Heart right ventricle (tissue), 16 donors: ENCODE results near the gene LAD1. TPM values are rescaled to one million over a fixed set of nuclear protein-coding genes. Genes with fewer than 3 reads are reported as not detected.

Experiments used
- ATAC-seq, 8 donors: fragments of 200-7000 bp; cut with Tn5 transposase; one replicate each; pipeline ENCODE4 v1.9.1; 2020; ENCODE audit warnings: mild to moderate bottlenecking in 8 of 8, moderate library complexity in 8 of 8, moderate number of reproducible peaks in 1 of 8
- DNase-seq, 2 donors: peaks; one replicate each; pipeline ENCODE4 v3.0.0-alpha.2; 2020
- H3K27ac ChIP-seq, 10 donors: fragments of 200-600 bp; sonication (generic) in 2 of 10; one replicate each; pipeline versions ENCODE4 v1.5.0 to v1.8.0; 2020 to 2022; ENCODE audit warnings: mild to moderate bottlenecking in 3 of 10
- H3K27me3 ChIP-seq, 7 donors: fragments of 200-600 bp; one replicate each; pipeline ENCODE4 v1.8.0; 2021 to 2022; ENCODE audit warnings: mild to moderate bottlenecking in 2 of 7
- H3K36me3 ChIP-seq, 9 donors: fragments of 200-600 bp; sonication (generic) in 1 of 9; one replicate each; pipeline versions ENCODE4 v1.5.0 to v1.8.0; 2020 to 2022; ENCODE audit warnings: mild to moderate bottlenecking in 2 of 9
- H3K4me1 ChIP-seq, 9 donors: fragments of 200-600 bp; sonication (generic) in 1 of 9; one replicate each; pipeline versions ENCODE4 v1.5.0 to v1.8.0; 2020 to 2022; ENCODE audit warnings: mild to moderate bottlenecking in 4 of 9
- H3K4me3 ChIP-seq, 10 donors: fragments of 200-600 bp; sonication (generic) in 2 of 10; one replicate each; pipeline versions ENCODE4 v1.5.0 to v1.8.0; 2020 to 2022; ENCODE audit warnings: mild to moderate bottlenecking in 7 of 10, moderate library complexity in 2 of 10
- H3K9me3 ChIP-seq, 11 donors: fragments of 200-600 bp in 10 of 11; sonication (generic) in 2 of 11; one replicate each; pipeline versions ENCODE4 v1.5.0 to v1.8.0; 2013 to 2022; ENCODE audit warnings: mild to moderate bottlenecking in 2 of 11, control low read depth in 1 of 11, moderate library complexity in 1 of 11
- WGBS, 2 donors: extraction: QIAGEN DNeasy Blood & Tissue Kit; methylation state at CpG; one replicate each; pipeline ENCODE4 v1.1.7; 2013; ENCODE audit warnings: inconsistent platforms in 1 of 2; 5-methylcytosine and 5-hydroxymethylcytosine counted together
- intact Hi-C, 10 donors: fragments of 100-400 bp; cut with DNase I; formaldehyde crosslinking; loops; one replicate each; pipeline versions ENCODE4 v1.11.1 to v1.14.2; 2022
- polyA plus RNA-seq, 2 donors: library from polyadenylated mRNA; stranded (reverse); fragments of 200-250 nt; gene quantifications; one replicate each; pipeline ENCODE4 v1.2.3, GENCODE V29; 2013
- total RNA-seq, 10 donors: library from RNA; stranded (reverse); fragmentation: NEBNext Ultra II Directional in 3 of 10; extraction: Animal tissue kit (Norgen Biotek cat#: 25700) in 3 of 10; gene quantifications; one replicate each; pipeline versions ENCODE4 v1.2.1 to v1.2.4, GENCODE V29; 2021 to 2023
- TF ChIP-seq, protein P1 (sequence below), 9 donors: fragments of 200-600 bp; sonication (generic) in 2 of 9; IDR thresholded peaks; one replicate each; pipeline versions ENCODE4 v1.5.0 to v1.8.0; 2021 to 2022; ENCODE audit warnings: antibody characterized with exemption in 9 of 9, mild to moderate bottlenecking in 5 of 9, moderate library complexity in 1 of 9
- donor health status: Arrhythmogenic right ventricular cardiomyopathy.
- donor health status: ischemic (EF 13 %, LVEDD 7.1; RV severe dilation, severe dysfunction).
- donor health status: healthy with polysubstance abuse.
- donor health status: DM: no; HTN: yes; CAD: no.
- donor health status: DM: no; HTN: no; CAD: no.
- donor health status: ischemic (EF 25% LVEDD 6.9; RV normal size, moderate dysfunction).
- donor health status: ischemic (EF 25% LVEDD 5.7; RV mildly dilated, moderate dysfunction).
- donor health status: healthy.
- donor health status: DM: yes; HTN: yes; CAD: no.
- donor health status: Ischemic cardiomyopathy.
- donor health status: ischemic (EF 35%, LVEDD 5.7; RV mildly dilated, moderate dysfunction).
- donor health status: nonischemic (EF 11% LVEDD 7.7; RV severe dilation, severe dysfunction).
- donor health status: DM: yes; HTN: yes; CAD: no.
- donor health status: PGD.
- donor health status: ischemic (EF 29% LVEDD 5.4; RV normal size, mild dysfunction).
- donor health status: nonischemic (EF 23%, LVEDD 6.1; RV moderate dilation, normal function).

Gene LAD1
- total and polyA plus RNA-seq, 12 donors: 0.85 to 42.2 (median 2.9) TPM

DNA sequence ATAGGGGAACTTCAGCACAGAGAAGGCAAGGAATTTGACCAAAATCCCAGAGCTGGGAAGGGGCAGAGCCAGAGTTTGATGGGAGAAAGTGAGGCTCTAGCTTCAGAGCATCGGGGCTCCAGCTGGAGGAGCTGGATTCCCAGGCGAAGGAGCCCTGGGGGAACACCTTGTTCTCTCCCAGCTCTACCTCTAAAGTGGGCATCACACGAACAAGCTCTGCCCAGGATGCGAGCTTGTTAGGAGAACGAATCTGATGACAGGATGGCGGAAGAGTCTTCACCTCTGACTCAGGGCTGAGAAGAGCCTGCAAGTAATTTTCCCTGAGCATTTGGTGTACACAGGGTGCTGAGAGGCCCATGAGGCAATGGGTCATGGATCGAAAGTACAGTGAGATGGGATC, 43.7 kb downstream of the LAD1 start:
- WGBS, 2 donors: 80 to 82% methylated on average over 7 of the region's 7 CpGs
- peak overlapping the region in 1 of 10 donors; percentile 22 for H3K27ac ChIP-seq
- H3K27me3 ChIP-seq: no peaks in the 10 kb centered on the region
- H3K4me3 ChIP-seq: no peak overlapping the region
- H3K36me3 ChIP-seq: peaks cover 0 to 19% (median 8%) of the 10 kb centered on the region in 9 donors
- intact Hi-C loops: loop anchor here in 1 of 10 donors (10.0 kb wide), 1 partner anchor 49 kb away; no protein-coding TSS in a partner anchor
- TF ChIP-seq, protein P1, sequence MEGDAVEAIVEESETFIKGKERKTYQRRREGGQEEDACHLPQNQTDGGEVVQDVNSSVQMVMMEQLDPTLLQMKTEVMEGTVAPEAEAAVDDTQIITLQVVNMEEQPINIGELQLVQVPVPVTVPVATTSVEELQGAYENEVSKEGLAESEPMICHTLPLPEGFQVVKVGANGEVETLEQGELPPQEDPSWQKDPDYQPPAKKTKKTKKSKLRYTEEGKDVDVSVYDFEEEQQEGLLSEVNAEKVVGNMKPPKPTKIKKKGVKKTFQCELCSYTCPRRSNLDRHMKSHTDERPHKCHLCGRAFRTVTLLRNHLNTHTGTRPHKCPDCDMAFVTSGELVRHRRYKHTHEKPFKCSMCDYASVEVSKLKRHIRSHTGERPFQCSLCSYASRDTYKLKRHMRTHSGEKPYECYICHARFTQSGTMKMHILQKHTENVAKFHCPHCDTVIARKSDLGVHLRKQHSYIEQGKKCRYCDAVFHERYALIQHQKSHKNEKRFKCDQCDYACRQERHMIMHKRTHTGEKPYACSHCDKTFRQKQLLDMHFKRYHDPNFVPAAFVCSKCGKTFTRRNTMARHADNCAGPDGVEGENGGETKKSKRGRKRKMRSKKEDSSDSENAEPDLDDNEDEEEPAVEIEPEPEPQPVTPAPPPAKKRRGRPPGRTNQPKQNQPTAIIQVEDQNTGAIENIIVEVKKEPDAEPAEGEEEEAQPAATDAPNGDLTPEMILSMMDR (IDR thresholded peaks at IDR 0.05): no peak
- no peaks in the 10 kb centered on the region for H3K9me3 ChIP-seq
- DNase-seq (no peak), ATAC-seq (no peak)
- H3K4me1 ChIP-seq: peaks cover 0 to 20% (median 0%) of the 10 kb centered on the region in 9 donors

DNA sequence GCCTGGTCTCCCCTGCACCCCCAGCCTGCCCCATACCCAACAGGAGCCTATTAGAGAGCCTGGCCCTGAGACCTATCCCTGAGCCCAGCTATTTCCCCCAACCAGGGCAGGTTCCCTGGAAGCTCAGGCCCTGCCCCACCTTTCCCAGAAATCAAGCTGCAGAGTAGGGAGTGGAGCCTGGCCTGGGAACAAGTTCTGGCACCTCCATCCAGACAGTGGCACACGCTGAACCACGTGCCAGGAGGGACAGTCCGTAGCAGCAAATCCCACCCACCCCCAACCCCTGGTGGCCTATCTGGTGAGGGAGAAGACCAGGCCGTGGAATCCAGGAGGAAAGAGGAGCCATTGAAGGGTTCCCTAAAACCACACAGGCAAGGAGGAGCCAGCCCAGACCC, 44.2 kb downstream of the LAD1 start:
- intact Hi-C loops: loop anchor here in 2 of 10 donors (5.0 to 10.0 kb wide), 2 partner anchors 50 to 52 kb away; no protein-coding TSS in a partner anchor
- Histone ChIP-seq H3K9me3 (no peaks in the 10 kb centered on the region), H3K36me3 (peaks cover 0 to 13% (median 6%) of the 10 kb centered on the region in 9 donors), H3K27ac (no peak overlapping the region), H3K4me3 (no peak overlapping the region), H3K4me1 (peaks cover 0 to 20% (median 0%) of the 10 kb centered on the region in 9 donors), H3K27me3 (no peaks in the 10 kb centered on the region)
- DNase-seq (no peak), ATAC-seq (peak in 5 of 8 donors; percentile 2 to 13 (median 4))
- 27 to 39% methylated on average over 4 of the region's 4 CpGs for WGBS, 2 donors
- TF ChIP-seq, protein P1 (IDR thresholded peaks at IDR 0.05): no peak

DNA sequence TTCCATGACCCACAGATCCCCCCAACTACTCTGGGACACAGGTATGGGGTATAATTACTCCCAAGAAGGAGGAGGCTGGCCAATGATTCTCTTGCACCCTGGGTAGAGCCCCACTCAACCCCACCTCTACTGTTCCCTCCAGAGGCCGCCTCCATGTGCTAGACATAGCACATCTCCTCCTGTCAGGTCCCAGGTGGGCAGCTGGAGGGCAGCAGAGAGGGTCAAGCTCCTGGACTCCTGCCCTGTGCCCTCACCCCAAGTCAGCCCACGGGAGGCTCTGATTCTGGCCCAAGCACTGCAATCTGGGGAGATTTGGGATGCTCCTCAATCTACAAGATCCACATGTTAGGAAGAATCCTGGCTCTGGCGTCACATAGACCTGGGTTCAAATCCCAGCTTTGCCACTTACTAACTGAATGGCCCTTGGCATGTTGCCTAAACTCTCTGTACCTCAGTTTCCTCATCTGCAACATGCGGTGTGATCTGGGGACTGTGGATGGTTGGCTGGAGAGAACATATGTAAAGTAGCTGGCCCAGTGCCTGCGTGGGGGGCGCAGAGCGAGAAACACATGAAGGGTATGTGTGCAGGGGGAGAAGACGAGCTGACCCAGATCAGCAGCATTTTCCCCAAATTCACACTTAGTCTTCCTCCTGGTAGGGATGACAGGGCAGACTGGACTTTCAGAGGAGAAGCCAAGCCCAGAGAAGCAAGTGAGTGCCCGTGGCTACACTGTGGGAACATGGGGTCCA, 44.8 kb downstream of the LAD1 start:
- H3K27ac ChIP-seq: no peak overlapping the region
- H3K27me3 ChIP-seq: no peaks in the 10 kb centered on the region
- peaks cover 0 to 7% (median under 1%) of the 10 kb centered on the region in 9 donors for H3K36me3 ChIP-seq
- DNase-seq (no peak), ATAC-seq (peak in 1 of 8 donors; percentile 4)
- 91 to 93% methylated on average over 9 of the region's 9 CpGs for WGBS, 2 donors
- peaks cover 0 to 20% (median 0%) of the 10 kb centered on the region in 9 donors for H3K4me1 ChIP-seq
- no peak overlapping the region for H3K4me3 ChIP-seq
- no peaks in the 10 kb centered on the region for H3K9me3 ChIP-seq
- intact Hi-C loops: loop anchor here in 2 of 10 donors (5.0 to 10.0 kb wide), 2 partner anchors 50 to 53 kb away; no protein-coding TSS in a partner anchor
- TF ChIP-seq, protein P1 (IDR thresholded peaks at IDR 0.05): peak in 1 of 9 donors; percentile 14

DNA sequence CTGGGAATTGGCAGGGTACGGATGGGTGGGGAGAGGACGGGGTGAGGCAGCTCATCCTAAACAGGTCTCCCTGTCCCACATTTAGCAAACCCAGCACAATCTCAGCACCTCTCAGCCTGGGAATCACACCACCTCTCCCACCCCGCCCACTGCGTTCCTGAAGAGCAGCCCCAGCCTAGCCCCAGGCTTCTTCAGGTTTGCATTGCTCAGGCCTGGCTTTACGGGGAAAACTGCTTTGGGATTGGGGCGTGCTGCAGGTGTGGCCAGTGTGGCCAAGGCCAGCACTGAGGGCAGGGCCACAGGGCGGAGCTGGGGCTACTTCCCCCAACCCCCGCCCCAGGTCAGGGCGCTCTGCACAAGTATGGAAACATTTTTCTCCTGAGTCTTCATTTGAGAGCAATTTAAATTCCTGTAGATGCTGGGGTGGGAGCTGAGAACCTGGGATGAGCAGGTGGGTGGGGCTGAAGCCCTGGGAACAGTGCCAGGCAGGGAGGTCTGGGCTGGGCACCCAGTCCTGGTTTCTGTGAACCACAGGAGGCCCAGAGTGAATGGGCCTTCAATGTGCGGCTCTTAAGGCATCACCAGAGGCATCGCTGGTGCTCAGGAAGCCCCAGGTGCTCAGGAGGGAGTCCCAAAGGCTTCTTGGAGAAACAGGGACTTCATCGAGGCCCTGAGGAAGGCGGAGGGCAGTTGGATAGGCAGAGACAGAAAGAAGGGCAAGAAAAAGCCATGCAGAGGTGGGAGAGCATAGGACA, 45.8 kb downstream of the LAD1 start:
- H3K27ac ChIP-seq: no peak overlapping the region
- no peak overlapping the region for H3K4me3 ChIP-seq
- H3K9me3 ChIP-seq: no peaks in the 10 kb centered on the region
- H3K27me3 ChIP-seq: no peaks in the 10 kb centered on the region
- H3K36me3 ChIP-seq: no peaks in the 10 kb centered on the region
- WGBS, 2 donors: 83 to 91% methylated on average over 13 of the region's 13 CpGs
- TF ChIP-seq, protein P1 (IDR thresholded peaks at IDR 0.05): no peak
- intact Hi-C loops: loop anchor here in 2 of 10 donors (5.0 to 10.0 kb wide), 2 partner anchors 51 to 54 kb away; no protein-coding TSS in a partner anchor
- H3K4me1 ChIP-seq: peaks cover 0 to 17% (median 3%) of the 10 kb centered on the region in 9 donors
- no peak for DNase-seq
- peak in 1 of 8 donors; percentile 4 for ATAC-seq
